ENCODE results near the gene PSMC1.

GRCh38 chr14:90290337-90291011 lies 34.1 kb downstream of the PSMC1 start:
- TF ChIP-seq CTCF (IDR thresholded peaks at IDR 0.05) (no peak), POLR2A (IDR thresholded peaks at IDR 0.05) (no peak)
